ENCODE results near the gene SLX4IP. TPM values are rescaled to one million over a fixed set of nuclear protein-coding genes. Genes with fewer than 3 reads are reported as not detected.

The SLX4IP gene
- total and polyA plus RNA-seq, 2 donors (not counting 1 experiment from before 2014, with no cell fraction given), result 1.9 to 8.1 TPM

DNA sequence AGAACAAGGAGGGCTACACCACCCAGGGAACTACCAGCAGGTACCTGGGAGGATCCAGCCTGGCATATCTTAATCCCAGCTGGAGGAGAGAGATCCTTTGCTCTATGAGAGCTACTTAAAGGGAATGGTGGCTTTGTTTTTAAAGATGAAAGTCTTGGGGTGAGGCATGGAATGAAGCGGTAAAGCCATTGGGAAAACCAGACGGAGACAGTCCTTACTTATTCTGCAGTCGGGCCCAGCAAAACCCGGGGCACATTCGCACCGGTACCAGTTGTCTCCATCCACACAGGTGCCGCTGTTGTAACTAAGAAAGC lies 208.4 kb downstream of the SLX4IP start:
- Histone ChIP-seq H2AFZ (ENCODE audit: low read length) (no peak overlapping the region), H3K4me1 (ENCODE audit: control insufficient read depth, extremely low read depth, insufficient read depth, low read length) (no peaks in the 10 kb centered on the region), H3K9me3 (ENCODE audit: control insufficient read depth, insufficient read depth, low read depth, low read length) (no peaks in the 10 kb centered on the region), H3K9ac (ENCODE audit: insufficient read depth, low read length) (no peak overlapping the region), H3K36me3 (ENCODE audit: control insufficient read depth, insufficient read depth, low read length) (peaks cover 34% of the 10 kb centered on the region), H4K20me1 (ENCODE audit: control insufficient read depth, extremely low read depth, insufficient read depth, low read length) (no peaks in the 10 kb centered on the region), H3K79me2 (ENCODE audit: control insufficient read depth, insufficient read depth, low read length) (no peaks in the 10 kb centered on the region), H3K4me3 (replicated peaks in 1 of 4; ENCODE audit: control extremely low read depth in 1 of 4, insufficient read depth in 1 of 4, low read depth in 3 of 4, low read length in 4 of 4) (no peak overlapping the region), H3K27me3 (ENCODE audit: control insufficient read depth, insufficient read depth, low read length) (no peaks in the 10 kb centered on the region), H3K27ac (ENCODE audit: insufficient read depth, low read length) (no peak overlapping the region), H3K4me2 (ENCODE audit: extremely low read depth, insufficient read depth, low read length) (no peak overlapping the region)
- TF ChIP-seq, protein P1, sequence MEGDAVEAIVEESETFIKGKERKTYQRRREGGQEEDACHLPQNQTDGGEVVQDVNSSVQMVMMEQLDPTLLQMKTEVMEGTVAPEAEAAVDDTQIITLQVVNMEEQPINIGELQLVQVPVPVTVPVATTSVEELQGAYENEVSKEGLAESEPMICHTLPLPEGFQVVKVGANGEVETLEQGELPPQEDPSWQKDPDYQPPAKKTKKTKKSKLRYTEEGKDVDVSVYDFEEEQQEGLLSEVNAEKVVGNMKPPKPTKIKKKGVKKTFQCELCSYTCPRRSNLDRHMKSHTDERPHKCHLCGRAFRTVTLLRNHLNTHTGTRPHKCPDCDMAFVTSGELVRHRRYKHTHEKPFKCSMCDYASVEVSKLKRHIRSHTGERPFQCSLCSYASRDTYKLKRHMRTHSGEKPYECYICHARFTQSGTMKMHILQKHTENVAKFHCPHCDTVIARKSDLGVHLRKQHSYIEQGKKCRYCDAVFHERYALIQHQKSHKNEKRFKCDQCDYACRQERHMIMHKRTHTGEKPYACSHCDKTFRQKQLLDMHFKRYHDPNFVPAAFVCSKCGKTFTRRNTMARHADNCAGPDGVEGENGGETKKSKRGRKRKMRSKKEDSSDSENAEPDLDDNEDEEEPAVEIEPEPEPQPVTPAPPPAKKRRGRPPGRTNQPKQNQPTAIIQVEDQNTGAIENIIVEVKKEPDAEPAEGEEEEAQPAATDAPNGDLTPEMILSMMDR (conservative IDR thresholded peaks at IDR 0.05 in 1 of 2, IDR thresholded peaks at IDR 0.05 in 1 of 2; ENCODE audit: low read depth in 1 of 2, low read length in 2 of 2), result no peak
- no peak for TF ChIP-seq EZH2 (IDR thresholded peaks at IDR 0.05; ENCODE audit: low read length, missing control alignments)
- DNase-seq (ENCODE audit: low read depth in 2 of 2), result no peak

DNA sequence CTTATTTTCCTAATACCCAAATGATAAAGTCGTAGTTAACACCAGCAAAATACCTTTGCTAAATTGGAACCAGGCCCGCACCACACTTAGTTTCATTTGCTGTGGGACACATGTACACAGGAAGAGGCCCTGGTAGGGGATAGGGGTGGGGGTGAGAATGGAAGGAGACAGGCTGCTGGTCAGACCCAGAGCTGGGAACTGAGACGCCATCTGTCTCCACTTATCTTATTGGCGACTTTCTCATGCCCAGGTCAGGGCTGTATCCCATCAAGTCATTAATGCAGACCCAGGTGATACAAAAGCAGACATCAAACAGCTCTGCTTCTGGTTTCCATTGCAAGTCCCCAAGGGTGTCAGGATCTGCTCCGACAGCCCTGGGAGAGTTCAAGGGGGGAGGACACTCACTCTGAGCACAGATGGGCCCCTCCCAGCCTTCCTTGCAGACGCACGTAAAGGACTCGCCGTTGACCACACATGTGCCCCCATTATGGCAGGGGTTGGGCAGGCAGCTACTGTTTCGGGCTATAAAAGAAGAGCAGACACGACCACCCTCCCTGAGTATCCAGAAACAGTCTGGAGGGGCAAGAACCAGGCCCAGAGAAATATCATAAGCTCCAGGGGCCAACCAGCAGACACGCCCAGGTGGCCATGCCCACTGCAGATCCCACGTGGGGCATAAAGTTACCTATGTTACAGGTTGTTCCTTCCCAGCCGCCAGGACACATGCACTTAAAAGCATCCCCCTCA lies 209.5 kb downstream of the SLX4IP start:
- no peaks in the 10 kb centered on the region for H4K20me1 ChIP-seq (ENCODE audit: control insufficient read depth, extremely low read depth, insufficient read depth, low read length)
- H3K9ac ChIP-seq (ENCODE audit: insufficient read depth, low read length), result no peak overlapping the region
- no peak overlapping the region for H2AFZ ChIP-seq (ENCODE audit: low read length)
- no peaks in the 10 kb centered on the region for H3K9me3 ChIP-seq (ENCODE audit: control insufficient read depth, insufficient read depth, low read depth, low read length)
- no peak overlapping the region for H3K27ac ChIP-seq (ENCODE audit: insufficient read depth, low read length)
- no peaks in the 10 kb centered on the region for H3K79me2 ChIP-seq (ENCODE audit: control insufficient read depth, insufficient read depth, low read length)
- H3K4me2 ChIP-seq (ENCODE audit: extremely low read depth, insufficient read depth, low read length), result no peak overlapping the region
- no peaks in the 10 kb centered on the region for H3K27me3 ChIP-seq (ENCODE audit: control insufficient read depth, insufficient read depth, low read length)
- H3K4me1 ChIP-seq (ENCODE audit: control insufficient read depth, extremely low read depth, insufficient read depth, low read length), result no peaks in the 10 kb centered on the region
- peaks cover 31% of the 10 kb centered on the region for H3K36me3 ChIP-seq (ENCODE audit: control insufficient read depth, insufficient read depth, low read length)
- TF ChIP-seq, protein P1 (conservative IDR thresholded peaks at IDR 0.05 in 1 of 2, IDR thresholded peaks at IDR 0.05 in 1 of 2; ENCODE audit: low read depth in 1 of 2, low read length in 2 of 2), result no peak
- no peak for TF ChIP-seq EZH2 (IDR thresholded peaks at IDR 0.05; ENCODE audit: low read length, missing control alignments)
- no peak overlapping the region for H3K4me3 ChIP-seq (replicated peaks in 1 of 4; ENCODE audit: control extremely low read depth in 1 of 4, insufficient read depth in 1 of 4, low read depth in 3 of 4, low read length in 4 of 4)
- DNase-seq (ENCODE audit: low read depth in 2 of 2), result no peak

DNA sequence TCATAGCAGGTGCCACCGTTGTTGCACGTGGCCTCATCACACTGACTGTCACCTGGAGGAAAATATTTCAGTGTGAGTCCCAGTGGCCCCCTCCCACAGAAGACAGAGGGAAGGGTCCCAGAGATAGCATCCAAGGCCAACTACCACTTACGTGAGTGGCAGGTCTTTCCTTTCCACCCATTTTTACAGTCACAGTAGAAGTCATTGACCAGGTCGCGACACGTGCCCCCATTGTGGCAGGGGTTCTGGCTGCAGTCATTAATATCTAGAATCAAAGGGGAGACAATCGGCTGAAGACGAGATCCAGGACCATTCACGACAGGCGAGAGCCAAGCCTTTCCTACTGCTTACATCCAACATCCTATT lies 210.1 kb downstream of the SLX4IP start:
- Histone ChIP-seq H3K27me3 (ENCODE audit: control insufficient read depth, insufficient read depth, low read length) (no peaks in the 10 kb centered on the region), H3K4me2 (ENCODE audit: extremely low read depth, insufficient read depth, low read length) (no peak overlapping the region), H3K4me3 (replicated peaks in 1 of 4; ENCODE audit: control extremely low read depth in 1 of 4, insufficient read depth in 1 of 4, low read depth in 3 of 4, low read length in 4 of 4) (no peak overlapping the region), H3K4me1 (ENCODE audit: control insufficient read depth, extremely low read depth, insufficient read depth, low read length) (peaks cover 2% of the 10 kb centered on the region), H3K27ac (ENCODE audit: insufficient read depth, low read length) (no peak overlapping the region), H3K9ac (ENCODE audit: insufficient read depth, low read length) (no peak overlapping the region), H2AFZ (ENCODE audit: low read length) (no peak overlapping the region), H3K9me3 (ENCODE audit: control insufficient read depth, insufficient read depth, low read depth, low read length) (no peaks in the 10 kb centered on the region), H3K79me2 (ENCODE audit: control insufficient read depth, insufficient read depth, low read length) (no peaks in the 10 kb centered on the region), H4K20me1 (ENCODE audit: control insufficient read depth, extremely low read depth, insufficient read depth, low read length) (no peaks in the 10 kb centered on the region), H3K36me3 (ENCODE audit: control insufficient read depth, insufficient read depth, low read length) (peaks cover 31% of the 10 kb centered on the region)
- TF ChIP-seq, protein P1 (conservative IDR thresholded peaks at IDR 0.05 in 1 of 2, IDR thresholded peaks at IDR 0.05 in 1 of 2; ENCODE audit: low read depth in 1 of 2, low read length in 2 of 2), result no peak
- no peak for TF ChIP-seq EZH2 (IDR thresholded peaks at IDR 0.05; ENCODE audit: low read length, missing control alignments)
- no peak for DNase-seq (ENCODE audit: low read depth in 2 of 2)
